HG03196 (cell line): ENCODE results near the gene PRSS1.
A peak's percentile ranks its signal among the peaks of the same experiment; 100 is the strongest.
"Not testable (repeated sequence)": the region's sequence is repeated elsewhere in the genome, so short reads cannot be mapped to it uniquely, and the experiment has no call there.

Experiments used
- ATAC-seq: cut with Tn5 transposase; IDR thresholded peaks from one replicate; pipeline ENCODE4 v1.9.1; 2021; ENCODE audit not compliant: unreplicated experiment

PRSS1 gene

GRCh38 chr7:142745745-142746144 is 3.5 kb upstream of the PRSS1 start:
- no peak for ATAC-seq

GRCh38 chr7:142746264-142746663 is 3.0 kb upstream of the PRSS1 start:
- no peak for ATAC-seq

- ATAC-seq, result not testable (repeated sequence)
Measured at GRCh38 chr7:142748410-142748809, 862 bp upstream of the PRSS1 start.

GRCh38 chr7:142750321-142750938 is 1.2 kb downstream of the PRSS1 start:
- no peak for ATAC-seq

GRCh38 chr7:142751526-142752175 is 2.4 kb downstream of the PRSS1 start:
- ATAC-seq, result not testable (repeated sequence)

- ATAC-seq, result no peak
Measured at GRCh38 chr7:142752376-142753225, 3.3 kb downstream of the PRSS1 start.

GRCh38 chr7:142753366-142753765 is 4.1 kb downstream of the PRSS1 start:
- ATAC-seq, result no peak

GRCh38 chr7:142753925-142754491 is 4.7 kb downstream of the PRSS1 start:
- not testable (repeated sequence) for ATAC-seq

- ATAC-seq, result no peak
Measured at GRCh38 chr7:142754681-142755575, 5.7 kb downstream of the PRSS1 start.

GRCh38 chr7:142758312-142758711 is 9.0 kb downstream of the PRSS1 start:
- ATAC-seq, result not testable (repeated sequence)

GRCh38 chr7:142759433-142759832 is 10.2 kb downstream of the PRSS1 start:
- no peak for ATAC-seq

- ATAC-seq, result no peak
Measured at GRCh38 chr7:142760071-142760642, 10.9 kb downstream of the PRSS1 start.

GRCh38 chr7:142761606-142762005 is 12.3 kb downstream of the PRSS1 start:
- not testable (repeated sequence) for ATAC-seq

GRCh38 chr7:142762104-142762503 is 12.8 kb downstream of the PRSS1 start:
- no peak for ATAC-seq

- no peak for ATAC-seq
Measured at GRCh38 chr7:142767451-142767850, 18.2 kb downstream of the PRSS1 start.

- no peak for ATAC-seq
Measured at GRCh38 chr7:142767861-142768260, 18.6 kb downstream of the PRSS1 start.

- ATAC-seq, result not testable (repeated sequence)
Measured at GRCh38 chr7:142768885-142769284, 19.6 kb downstream of the PRSS1 start.

GRCh38 chr7:142770661-142771352 is 21.5 kb downstream of the PRSS1 start, which contains the start of gene PRSS2:
Gene PRSS2 (plus strand): TSS chr7:142770970. CDS start chr7:142770983, 13 bp downstream.
- ATAC-seq, result no peak

- ATAC-seq, result peak; percentile 49
Measured at GRCh38 chr7:142771353-142771723, 22.1 kb downstream of the PRSS1 start.
